T1000 (cell line): ENCODE data around the gene TAS2R43.
"Not testable (repeated sequence)": the region's sequence is repeated elsewhere in the genome, so short reads cannot be mapped to it uniquely, and the experiment has no call there.

Experiments used
- DNase-seq: peaks from one replicate; lab custom pipeline; 2025; ENCODE audit warnings: mixed read lengths; lab: John Stamatoyannopoulos, UW

The TAS2R43 gene

DNA sequence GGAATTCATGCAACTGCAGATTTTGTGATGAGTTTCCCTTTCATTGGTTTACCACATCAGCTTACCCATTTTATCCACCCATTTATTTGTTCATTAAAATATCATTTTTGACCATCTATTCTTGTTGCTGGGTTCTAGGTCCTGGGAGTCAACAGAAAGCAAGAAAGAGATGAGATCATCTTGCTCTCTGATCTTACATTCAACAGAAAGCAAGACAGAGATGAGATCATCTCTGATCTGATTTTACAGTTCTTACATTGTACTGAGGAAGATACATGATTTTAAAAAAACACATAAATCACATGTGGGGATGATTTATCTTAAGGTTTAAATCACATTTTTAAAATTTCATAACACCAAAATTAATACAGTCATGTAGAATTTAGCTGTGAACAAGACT, 32.3 kb downstream of the TAS2R43 start:
- no peak for DNase-seq

- DNase-seq = no peak
Measured at GRCh38 chr12:11059041-11059440, 33.1 kb downstream of the TAS2R43 start.

- no peak for DNase-seq
Measured at GRCh38 chr12:11055306-11055705, 36.8 kb downstream of the TAS2R43 start.

DNA sequence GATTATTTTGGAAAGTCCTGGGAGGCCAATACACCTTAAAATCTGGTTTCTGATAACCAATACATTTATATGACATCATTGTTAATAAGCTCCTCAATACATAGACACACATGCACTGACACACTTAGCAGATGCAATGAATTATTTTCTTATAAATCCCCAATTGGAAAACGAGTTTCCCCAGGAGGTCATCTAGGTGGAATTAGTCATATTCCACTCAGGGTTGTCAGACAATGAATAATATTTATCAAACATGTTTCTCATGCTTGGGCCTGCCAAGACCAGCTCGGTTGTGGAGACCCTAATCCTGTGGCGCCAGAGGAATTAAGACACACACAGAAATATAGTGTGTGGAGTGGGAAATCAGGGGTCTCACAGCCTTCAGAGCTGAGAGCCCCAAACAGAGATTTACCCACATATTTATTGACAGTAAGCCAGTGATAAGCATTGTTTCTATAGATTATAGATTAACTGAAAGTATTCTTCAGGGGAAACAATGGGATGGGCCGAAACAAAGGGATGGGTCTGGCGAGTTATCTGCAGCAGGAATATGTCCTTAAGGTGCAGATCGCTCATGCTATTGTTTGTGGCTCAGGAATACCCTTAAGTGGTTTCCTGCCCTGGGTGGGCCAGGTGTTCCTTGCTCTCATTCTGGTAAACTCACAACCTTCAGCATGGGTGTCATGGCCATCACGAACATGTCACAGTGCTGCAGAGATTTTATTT, 42.1 kb downstream of the TAS2R43 start:
- not testable (repeated sequence) for DNase-seq

GRCh38 chr12:11041366-11041765, 50.7 kb downstream of the TAS2R43 start:
- not testable (repeated sequence) for DNase-seq
